ENCODE results near the gene TNS2. TPM values are rescaled to one million over a fixed set of nuclear protein-coding genes. Genes with fewer than 3 reads are reported as not detected.

TNS2 gene
- total and polyA plus RNA-seq, 10 of the 15 experiments (the other 5 are each of a cell fraction or from before 2014, with no cell fraction given) = 0.03 to 0.72 (median 0.16) TPM; not detected in 4

- TF ChIP-seq, protein P1, sequence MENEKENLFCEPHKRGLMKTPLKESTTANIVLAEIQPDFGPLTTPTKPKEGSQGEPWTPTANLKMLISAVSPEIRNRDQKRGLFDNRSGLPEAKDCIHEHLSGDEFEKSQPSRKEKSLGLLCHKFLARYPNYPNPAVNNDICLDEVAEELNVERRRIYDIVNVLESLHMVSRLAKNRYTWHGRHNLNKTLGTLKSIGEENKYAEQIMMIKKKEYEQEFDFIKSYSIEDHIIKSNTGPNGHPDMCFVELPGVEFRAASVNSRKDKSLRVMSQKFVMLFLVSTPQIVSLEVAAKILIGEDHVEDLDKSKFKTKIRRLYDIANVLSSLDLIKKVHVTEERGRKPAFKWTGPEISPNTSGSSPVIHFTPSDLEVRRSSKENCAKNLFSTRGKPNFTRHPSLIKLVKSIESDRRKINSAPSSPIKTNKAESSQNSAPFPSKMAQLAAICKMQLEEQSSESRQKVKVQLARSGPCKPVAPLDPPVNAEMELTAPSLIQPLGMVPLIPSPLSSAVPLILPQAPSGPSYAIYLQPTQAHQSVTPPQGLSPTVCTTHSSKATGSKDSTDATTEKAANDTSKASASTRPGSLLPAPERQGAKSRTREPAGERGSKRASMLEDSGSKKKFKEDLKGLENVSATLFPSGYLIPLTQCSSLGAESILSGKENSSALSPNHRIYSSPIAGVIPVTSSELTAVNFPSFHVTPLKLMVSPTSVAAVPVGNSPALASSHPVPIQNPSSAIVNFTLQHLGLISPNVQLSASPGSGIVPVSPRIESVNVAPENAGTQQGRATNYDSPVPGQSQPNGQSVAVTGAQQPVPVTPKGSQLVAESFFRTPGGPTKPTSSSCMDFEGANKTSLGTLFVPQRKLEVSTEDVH (IDR thresholded peaks at IDR 0.05; ENCODE audit: low read depth, partially characterized antibody) = no peak
- TF ChIP-seq RAD21 (IDR thresholded peaks at IDR 0.05; ENCODE audit: insufficient read depth, low read depth, low read length) (no peak), TAF1 (IDR thresholded peaks at IDR 0.05; ENCODE audit: borderline replicate concordance, low read depth, low read length) (no peak)
- TF ChIP-seq, protein P2, sequence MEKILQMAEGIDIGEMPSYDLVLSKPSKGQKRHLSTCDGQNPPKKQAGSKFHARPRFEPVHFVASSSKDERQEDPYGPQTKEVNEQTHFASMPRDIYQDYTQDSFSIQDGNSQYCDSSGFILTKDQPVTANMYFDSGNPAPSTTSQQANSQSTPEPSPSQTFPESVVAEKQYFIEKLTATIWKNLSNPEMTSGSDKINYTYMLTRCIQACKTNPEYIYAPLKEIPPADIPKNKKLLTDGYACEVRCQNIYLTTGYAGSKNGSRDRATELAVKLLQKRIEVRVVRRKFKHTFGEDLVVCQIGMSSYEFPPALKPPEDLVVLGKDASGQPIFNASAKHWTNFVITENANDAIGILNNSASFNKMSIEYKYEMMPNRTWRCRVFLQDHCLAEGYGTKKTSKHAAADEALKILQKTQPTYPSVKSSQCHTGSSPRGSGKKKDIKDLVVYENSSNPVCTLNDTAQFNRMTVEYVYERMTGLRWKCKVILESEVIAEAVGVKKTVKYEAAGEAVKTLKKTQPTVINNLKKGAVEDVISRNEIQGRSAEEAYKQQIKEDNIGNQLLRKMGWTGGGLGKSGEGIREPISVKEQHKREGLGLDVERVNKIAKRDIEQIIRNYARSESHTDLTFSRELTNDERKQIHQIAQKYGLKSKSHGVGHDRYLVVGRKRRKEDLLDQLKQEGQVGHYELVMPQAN (conservative IDR thresholded peaks at IDR 0.05) = no peak
Measured at GRCh38 chr12:53064613-53065436, 15.0 kb downstream of the TNS2 start (continued).

Data from GM12878 (cell line).